Stimulated activated CD8-positive, alpha-beta memory T cell treated with anti-CD3 and anti-CD28 coated beads, Interleukin-4, amount 100 ng/mL, for 4 hours (primary cell): Measurements from ENCODE around the gene HMCN2.

ENCODE experiments used
- DNase-seq, 2 donors: peaks; one replicate each; pipeline ENCODE4 v3.0.0-alpha.2; 2020; ENCODE audit warnings: low read depth in 2 of 2, low spot score in 1 of 2

Gene HMCN2

DNA sequence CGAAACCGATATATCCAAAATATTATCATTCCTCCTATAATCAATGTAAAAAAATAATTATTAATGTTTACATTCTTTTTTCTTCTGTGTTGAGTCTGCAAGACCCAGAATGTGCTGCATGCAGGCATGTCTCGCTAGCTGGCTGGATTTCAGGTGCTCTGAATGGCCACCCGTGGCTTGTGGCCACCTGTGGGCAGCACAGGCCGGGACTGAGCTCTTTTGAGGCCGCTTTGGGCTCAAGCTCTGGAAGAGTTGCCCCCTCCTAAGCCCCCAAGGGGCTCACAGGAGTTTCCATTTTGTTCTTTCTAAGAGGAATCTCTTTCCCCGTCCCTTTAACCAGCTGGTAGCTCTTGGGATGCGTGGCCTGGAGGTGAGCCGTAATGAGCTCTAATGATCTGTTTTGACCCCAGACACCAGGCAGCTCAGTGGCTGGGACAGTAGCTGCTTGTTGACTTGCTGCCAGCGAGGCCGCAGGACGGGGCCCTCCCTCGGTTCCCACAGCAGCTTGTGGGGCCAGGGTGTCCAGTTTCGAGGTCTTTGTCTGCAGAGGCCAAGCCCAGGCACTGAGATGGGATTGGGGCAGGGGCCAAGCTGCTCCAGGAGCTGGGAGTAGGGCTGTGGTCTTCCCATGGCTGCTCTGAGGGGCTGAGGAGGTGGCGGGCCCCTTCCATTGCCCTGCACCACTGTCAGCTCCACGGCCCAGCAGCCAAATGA lies 200.0 kb downstream of the HMCN2 start:
- no peak for DNase-seq

GRCh38 chr9:130466537-130467217 lies 201.1 kb downstream of the HMCN2 start:
- no peak for DNase-seq

DNA sequence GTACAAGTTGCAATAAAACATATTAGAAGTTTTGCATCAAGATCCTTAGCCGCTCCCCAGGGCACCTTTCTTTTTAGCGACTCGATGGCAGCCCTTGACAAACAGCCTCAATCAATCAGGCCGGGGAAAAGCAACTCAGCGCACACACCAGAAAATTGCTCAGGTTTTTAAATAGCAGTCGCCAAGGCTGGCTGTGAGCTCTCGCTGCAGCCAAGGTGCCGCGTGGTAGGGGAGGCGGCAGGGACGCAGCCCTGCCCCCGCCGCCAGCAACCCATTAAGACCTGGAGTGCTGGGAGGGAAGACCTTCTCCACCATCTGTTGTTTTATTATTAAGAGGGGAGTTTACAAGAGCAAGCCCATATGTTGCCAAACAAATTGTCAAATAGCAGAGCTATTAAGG lies 201.8 kb downstream of the HMCN2 start:
- DNase-seq = no peak

DNA sequence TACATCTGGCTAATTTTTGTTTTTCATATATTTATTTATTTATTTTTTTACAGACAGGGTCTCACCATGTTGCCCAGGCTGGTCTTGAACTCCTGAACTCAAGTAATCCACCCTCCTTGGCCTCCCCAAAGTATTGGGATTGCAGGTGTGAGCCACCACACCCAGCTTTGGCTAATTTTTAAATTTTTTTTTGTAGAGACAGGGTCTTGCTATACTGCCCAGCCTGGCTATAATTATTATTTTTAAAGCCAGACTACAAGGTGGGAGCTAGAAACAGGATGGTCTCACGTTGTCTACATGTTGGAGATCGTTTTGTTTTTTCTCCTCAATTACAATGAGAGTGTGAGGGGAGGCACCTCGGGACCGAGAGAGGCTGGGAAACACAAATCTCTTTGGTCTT lies 203.0 kb downstream of the HMCN2 start:
- no peak for DNase-seq

- DNase-seq = no peak
These were observed 204.7 kb downstream of the HMCN2 start for GRCh38 chr9:130470269-130470668.

DNA sequence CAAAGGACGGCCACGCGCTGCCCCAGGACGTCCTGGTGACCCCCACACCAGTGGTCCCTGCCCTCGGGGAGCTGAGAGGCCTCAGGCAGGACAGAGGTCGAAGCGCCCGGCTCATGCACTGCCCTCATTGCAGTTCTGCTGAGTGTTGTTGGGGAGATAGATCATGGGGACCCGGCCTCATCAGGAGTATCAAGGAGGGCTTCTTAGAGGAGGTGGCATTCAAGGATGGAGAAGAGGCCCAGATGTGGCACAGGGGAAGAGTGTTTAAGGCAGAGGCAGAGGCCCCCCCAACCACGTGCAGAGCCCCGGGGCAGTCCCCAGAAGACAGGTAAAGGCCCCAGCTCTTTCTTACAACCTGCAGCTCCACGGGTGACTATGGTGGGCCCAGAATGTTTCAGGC lies 205.4 kb downstream of the HMCN2 start:
- no peak for DNase-seq

DNA sequence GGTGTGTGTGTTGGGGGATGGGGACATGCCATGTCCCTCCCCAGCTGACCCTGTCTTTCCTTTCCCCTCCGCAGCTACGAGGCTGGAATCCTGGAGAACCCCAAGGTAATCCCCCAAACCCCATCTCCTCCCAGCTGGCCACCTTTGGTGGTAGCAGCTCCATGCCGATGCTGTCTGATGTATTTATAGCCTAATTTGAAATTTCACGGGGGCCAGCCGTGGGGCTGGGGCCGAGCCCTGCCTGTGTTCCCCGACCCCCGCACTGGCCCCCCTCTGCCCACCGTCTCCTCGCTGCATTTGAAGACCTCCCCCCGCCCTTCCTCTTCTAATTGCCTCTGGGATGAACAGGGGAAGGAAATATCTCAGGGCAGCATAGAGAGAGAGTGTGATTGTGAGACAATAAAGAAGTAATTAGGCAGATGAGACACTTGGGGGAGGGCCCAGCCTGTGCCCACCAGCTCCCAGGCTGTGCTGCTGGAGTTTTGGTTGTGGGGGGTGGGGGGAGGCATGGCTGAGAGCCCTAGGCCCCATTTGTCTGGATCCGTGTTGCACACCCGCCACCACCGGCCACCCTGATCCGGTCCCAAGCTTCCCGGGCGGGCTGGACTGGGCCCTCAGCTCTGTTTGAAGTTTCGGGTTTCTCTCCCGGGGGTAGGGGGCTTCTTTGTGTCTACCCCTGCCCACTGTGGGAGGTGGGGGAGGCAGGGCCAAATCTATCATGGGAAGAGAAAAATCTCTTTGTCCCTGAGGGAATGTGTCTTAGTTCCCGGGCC lies 206.0 kb downstream of the HMCN2 start:
- DNase-seq = no peak

DNA sequence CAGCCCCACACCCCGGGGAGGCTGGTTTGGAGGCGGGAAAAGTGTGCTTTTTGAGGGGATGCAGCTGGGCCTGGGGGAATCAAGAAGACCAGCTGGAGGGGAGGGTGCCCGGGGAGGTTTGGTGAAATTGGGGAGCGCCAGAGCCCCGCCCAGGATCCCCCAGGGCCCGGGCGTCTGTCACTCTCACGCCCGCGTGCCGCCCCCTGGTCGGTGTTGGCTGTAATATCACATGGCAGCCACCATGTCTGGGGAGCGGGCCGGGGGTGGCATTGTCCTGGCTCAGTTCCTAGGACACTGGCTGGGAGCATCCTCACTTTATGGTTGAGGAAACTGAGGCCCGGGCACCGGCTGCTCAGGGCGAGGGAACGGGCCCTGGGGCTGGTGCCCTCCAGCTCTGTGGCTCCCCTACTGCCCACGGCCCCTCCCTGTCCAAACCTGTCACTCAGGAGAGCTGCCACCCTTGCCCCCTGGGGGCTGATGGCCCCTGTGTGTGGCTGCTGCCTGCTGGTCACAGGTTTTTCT lies 206.7 kb downstream of the HMCN2 start:
- DNase-seq = no peak

DNA sequence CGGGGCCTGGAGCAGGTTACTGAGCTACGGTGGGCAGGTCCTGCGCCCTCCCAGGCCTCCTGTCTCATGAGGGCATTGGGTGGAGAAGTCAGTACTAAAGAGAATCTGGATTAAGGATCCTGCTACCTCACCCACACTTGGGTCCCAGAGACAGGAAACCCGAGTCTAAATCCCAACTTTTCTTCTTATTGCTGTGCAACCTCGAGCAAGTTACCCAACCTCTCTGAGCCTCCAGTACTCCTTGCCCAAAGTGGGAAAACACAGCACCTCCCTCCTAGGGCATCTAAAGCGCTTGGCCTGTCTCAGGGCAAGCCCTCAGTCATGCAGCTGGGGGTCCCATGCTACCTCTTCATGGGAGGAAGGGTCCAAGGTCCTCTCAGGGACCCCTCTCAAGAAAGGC lies 207.4 kb downstream of the HMCN2 start:
- DNase-seq = no peak

- DNase-seq = no peak
These were observed 208.0 kb downstream of the HMCN2 start for GRCh38 chr9:130473566-130473965.

DNA sequence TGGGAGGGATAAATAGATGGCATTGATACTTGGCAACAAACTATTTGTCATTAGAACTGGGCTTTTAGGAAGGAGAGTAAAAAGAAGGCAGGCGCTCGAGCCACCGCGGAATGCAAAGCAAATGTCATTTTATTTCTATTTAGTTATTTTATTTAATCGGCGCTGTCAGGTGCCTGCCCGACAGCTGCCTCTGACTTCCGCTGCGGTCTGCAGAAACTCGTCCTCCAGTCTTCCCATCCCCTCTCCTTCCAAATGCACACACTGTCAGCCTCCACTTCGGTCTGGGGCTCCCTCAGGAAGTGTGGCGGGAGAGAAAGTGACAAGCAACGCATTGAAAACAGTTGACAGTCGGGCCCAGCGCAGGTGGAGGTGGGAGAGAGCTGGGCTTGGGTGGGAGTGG lies 208.5 kb downstream of the HMCN2 start:
- no peak for DNase-seq

GRCh38 chr9:130476151-130476730 lies 210.7 kb downstream of the HMCN2 start:
- no peak for DNase-seq

GRCh38 chr9:130477564-130477963 lies 212.0 kb downstream of the HMCN2 start:
- DNase-seq = no peak

DNA sequence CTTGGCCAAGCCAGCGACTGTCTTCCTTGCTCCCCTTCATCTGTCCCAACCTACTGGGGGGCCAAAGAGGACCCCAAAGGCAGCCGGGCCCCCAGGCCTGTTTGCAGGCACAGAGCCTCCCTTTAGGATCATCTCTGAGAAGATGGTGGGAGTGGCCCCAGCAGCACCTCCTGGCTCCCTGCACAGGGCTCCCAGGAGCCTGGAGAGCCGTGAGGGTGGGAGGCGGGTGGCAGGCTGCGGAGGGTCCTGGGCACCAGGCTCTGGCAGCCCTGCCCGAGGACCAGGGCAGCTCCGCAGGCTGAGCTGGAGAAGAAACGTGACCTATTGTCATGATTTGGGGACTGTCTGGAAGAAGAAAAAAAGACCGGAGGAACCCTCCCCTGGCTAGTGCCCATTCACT lies 212.6 kb downstream of the HMCN2 start:
- no peak for DNase-seq

DNA sequence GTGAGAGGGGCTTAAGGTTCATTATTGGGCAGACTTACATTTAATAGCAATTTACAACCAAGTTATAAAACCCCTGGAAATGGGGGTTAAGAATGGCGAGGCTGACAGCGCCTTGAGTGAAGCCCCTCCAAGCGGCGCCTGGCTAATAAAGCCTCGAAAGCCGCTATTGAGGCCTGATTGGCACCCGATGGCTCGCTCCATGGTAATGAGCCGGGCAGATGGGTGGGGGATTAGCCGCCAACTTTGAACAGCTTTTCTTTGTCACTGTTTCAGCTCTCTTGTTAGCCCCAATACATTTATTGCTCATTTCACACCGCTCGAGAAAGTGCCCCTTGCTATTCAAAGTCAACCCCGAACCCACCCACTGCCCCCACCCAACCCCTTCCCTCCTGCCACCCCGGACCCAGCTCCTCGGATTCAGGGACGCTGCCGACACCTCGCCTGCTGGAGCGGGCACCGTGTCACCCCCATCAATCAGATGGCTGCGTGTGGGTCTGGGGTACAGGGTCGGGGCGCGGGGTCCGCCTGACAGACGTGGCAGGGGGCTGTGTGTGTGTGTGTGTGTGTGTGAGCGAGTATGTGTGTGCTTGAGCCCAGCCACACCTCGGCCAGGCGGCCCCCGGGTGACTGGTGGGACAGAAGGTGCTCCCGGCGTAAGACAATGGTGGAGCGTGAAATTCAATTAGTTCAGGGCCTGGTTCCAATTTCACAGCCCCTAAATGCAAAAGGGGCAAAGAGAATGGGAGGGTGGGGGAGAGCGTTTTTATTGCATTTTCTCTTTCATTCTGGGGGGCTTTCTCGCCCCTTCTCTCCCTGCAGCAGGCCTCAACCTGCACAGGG lies 213.4 kb downstream of the HMCN2 start:
- DNase-seq = no peak

DNA sequence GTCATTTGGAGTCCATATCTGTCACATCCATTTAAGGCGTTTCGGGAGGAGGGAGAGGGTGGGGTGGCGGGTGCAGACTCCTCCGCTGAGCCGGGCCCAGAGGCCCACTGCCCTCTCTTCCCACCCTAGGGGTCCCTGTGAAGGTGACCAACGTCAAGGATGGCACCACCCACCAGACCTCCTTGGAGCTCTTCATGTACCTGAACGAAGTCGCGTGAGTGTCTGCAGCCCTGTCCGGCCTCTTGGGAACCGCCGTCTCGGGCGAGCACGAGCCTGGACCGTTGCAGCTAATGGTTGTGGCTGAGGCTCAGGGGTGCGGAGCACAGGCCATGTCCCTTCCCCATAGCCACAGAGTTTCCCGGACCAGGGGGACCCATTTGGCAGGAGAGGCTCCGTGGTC lies 214.0 kb downstream of the HMCN2 start:
- no peak for DNase-seq

DNA sequence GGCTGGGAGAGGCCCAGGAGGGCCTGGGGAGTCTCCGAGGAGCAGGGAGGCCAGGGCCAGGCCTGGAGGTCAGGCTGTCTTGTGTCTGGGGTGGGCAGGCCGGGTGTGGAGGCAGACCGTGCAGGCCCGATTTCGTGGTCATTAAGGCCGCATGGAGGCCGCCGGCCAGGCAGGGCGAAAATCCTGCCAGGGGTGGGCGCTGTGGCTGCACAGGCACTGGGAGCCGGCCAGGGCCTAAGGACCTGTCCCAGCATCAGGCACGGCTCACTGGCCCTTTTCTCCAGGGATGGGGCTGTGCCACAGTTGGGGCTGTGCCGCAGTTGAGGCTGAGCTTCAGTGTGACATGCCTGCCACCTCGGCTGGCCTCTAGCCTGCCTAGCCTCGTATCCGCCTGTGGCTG lies 215.1 kb downstream of the HMCN2 start:
- no peak for DNase-seq

- DNase-seq = no peak
These were observed 216.9 kb downstream of the HMCN2 start for GRCh38 chr9:130482463-130482862.

GRCh38 chr9:130483371-130483971 lies 217.9 kb downstream of the HMCN2 start:
- no peak for DNase-seq
